Heart right ventricle (tissue), 16 donors: Measurements from ENCODE around the gene SPATA16. TPM values are rescaled to one million over a fixed set of nuclear protein-coding genes. Genes with fewer than 3 reads are reported as not detected.

Experiments used
- ATAC-seq, 8 donors: fragments of 200-7000 bp; cut with Tn5 transposase; one replicate each; pipeline ENCODE4 v1.9.1; 2020; ENCODE audit warnings: mild to moderate bottlenecking in 8 of 8, moderate library complexity in 8 of 8, moderate number of reproducible peaks in 1 of 8
- DNase-seq, 2 donors: peaks; one replicate each; pipeline ENCODE4 v3.0.0-alpha.2; 2020
- H3K27ac ChIP-seq, 10 donors: fragments of 200-600 bp; sonication (generic) in 2 of 10; one replicate each; pipeline versions ENCODE4 v1.5.0 to v1.8.0; 2020 to 2022; ENCODE audit warnings: mild to moderate bottlenecking in 3 of 10
- H3K27me3 ChIP-seq, 7 donors: fragments of 200-600 bp; one replicate each; pipeline ENCODE4 v1.8.0; 2021 to 2022; ENCODE audit warnings: mild to moderate bottlenecking in 2 of 7
- H3K36me3 ChIP-seq, 9 donors: fragments of 200-600 bp; sonication (generic) in 1 of 9; one replicate each; pipeline versions ENCODE4 v1.5.0 to v1.8.0; 2020 to 2022; ENCODE audit warnings: mild to moderate bottlenecking in 2 of 9
- H3K4me1 ChIP-seq, 9 donors: fragments of 200-600 bp; sonication (generic) in 1 of 9; one replicate each; pipeline versions ENCODE4 v1.5.0 to v1.8.0; 2020 to 2022; ENCODE audit warnings: mild to moderate bottlenecking in 4 of 9
- H3K4me3 ChIP-seq, 10 donors: fragments of 200-600 bp; sonication (generic) in 2 of 10; one replicate each; pipeline versions ENCODE4 v1.5.0 to v1.8.0; 2020 to 2022; ENCODE audit warnings: mild to moderate bottlenecking in 7 of 10, moderate library complexity in 2 of 10
- H3K9me3 ChIP-seq, 11 donors: fragments of 200-600 bp in 10 of 11; sonication (generic) in 2 of 11; one replicate each; pipeline versions ENCODE4 v1.5.0 to v1.8.0; 2013 to 2022; ENCODE audit warnings: mild to moderate bottlenecking in 2 of 11, control low read depth in 1 of 11, moderate library complexity in 1 of 11
- WGBS, 2 donors: extraction: QIAGEN DNeasy Blood & Tissue Kit; methylation state at CpG; one replicate each; pipeline ENCODE4 v1.1.7; 2013; ENCODE audit warnings: inconsistent platforms in 1 of 2; 5-methylcytosine and 5-hydroxymethylcytosine counted together
- intact Hi-C, 10 donors: fragments of 100-400 bp; cut with DNase I; formaldehyde crosslinking; loops; one replicate each; pipeline versions ENCODE4 v1.11.1 to v1.14.2; 2022
- polyA plus RNA-seq, 2 donors: library from polyadenylated mRNA; stranded (reverse); fragments of 200-250 nt; gene quantifications; one replicate each; pipeline ENCODE4 v1.2.3, GENCODE V29; 2013
- total RNA-seq, 10 donors: library from RNA; stranded (reverse); fragmentation: NEBNext Ultra II Directional in 3 of 10; extraction: Animal tissue kit (Norgen Biotek cat#: 25700) in 3 of 10; gene quantifications; one replicate each; pipeline versions ENCODE4 v1.2.1 to v1.2.4, GENCODE V29; 2021 to 2023
- TF ChIP-seq, protein P1 (sequence below), 9 donors: fragments of 200-600 bp; sonication (generic) in 2 of 9; IDR thresholded peaks; one replicate each; pipeline versions ENCODE4 v1.5.0 to v1.8.0; 2021 to 2022; ENCODE audit warnings: antibody characterized with exemption in 9 of 9, mild to moderate bottlenecking in 5 of 9, moderate library complexity in 1 of 9
- donor health status: Arrhythmogenic right ventricular cardiomyopathy.
- donor health status: ischemic (EF 13 %, LVEDD 7.1; RV severe dilation, severe dysfunction).
- donor health status: healthy with polysubstance abuse.
- donor health status: DM: no; HTN: yes; CAD: no.
- donor health status: DM: no; HTN: no; CAD: no.
- donor health status: ischemic (EF 25% LVEDD 6.9; RV normal size, moderate dysfunction).
- donor health status: ischemic (EF 25% LVEDD 5.7; RV mildly dilated, moderate dysfunction).
- donor health status: healthy.
- donor health status: DM: yes; HTN: yes; CAD: no.
- donor health status: Ischemic cardiomyopathy.
- donor health status: ischemic (EF 35%, LVEDD 5.7; RV mildly dilated, moderate dysfunction).
- donor health status: nonischemic (EF 11% LVEDD 7.7; RV severe dilation, severe dysfunction).
- donor health status: DM: yes; HTN: yes; CAD: no.
- donor health status: PGD.
- donor health status: ischemic (EF 29% LVEDD 5.4; RV normal size, mild dysfunction).
- donor health status: nonischemic (EF 23%, LVEDD 6.1; RV moderate dilation, normal function).

Gene SPATA16
- total and polyA plus RNA-seq, 12 donors: not detected

DNA sequence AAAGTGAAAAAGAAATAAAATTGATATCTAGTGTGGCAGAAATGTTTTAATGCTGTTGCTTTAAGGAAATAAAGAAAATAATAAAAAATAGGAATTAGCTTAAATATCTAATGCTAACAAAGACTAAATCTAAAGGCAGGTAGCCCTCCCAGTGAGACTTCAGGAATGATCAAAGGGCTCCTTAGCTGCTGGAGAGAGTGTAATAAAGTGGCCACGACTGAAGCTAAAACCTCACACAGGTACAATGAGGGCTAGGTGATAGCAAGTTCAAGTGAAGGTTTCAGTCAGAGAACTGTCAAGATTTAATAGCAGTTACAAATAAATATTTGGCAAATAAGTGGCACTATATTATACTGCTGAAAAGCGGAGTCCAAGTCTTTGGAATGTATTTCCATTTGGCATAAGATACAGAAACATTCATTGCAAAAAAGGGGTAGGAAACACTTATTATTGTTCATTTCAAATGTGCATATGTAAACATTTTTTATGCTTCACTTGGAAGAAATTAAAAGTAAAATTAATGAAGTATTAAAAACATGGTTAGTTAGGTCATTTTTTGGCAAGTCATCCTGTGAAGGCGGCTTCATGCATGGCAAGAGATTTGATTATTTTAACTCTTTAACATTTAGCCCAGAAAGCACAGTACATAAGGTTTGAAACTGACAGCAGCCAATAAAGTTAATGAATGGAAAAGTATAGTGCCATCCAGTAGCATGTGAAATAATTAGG, 222.3 kb downstream of the SPATA16 start:
- WGBS, 2 donors: 69 to 75% methylated on average over 3 of the region's 3 CpGs
- Histone ChIP-seq H3K27me3 (peaks cover 0 to 2% (median 0%) of the 10 kb centered on the region in 7 donors), H3K4me1 (peaks cover 0 to 24% (median 4%) of the 10 kb centered on the region in 9 donors), H3K36me3 (no peaks in the 10 kb centered on the region), H3K4me3 (no peak overlapping the region), H3K9me3 (no peaks in the 10 kb centered on the region), H3K27ac (peak overlapping the region in 1 of 10 donors; percentile 33)
- TF ChIP-seq, protein P1, sequence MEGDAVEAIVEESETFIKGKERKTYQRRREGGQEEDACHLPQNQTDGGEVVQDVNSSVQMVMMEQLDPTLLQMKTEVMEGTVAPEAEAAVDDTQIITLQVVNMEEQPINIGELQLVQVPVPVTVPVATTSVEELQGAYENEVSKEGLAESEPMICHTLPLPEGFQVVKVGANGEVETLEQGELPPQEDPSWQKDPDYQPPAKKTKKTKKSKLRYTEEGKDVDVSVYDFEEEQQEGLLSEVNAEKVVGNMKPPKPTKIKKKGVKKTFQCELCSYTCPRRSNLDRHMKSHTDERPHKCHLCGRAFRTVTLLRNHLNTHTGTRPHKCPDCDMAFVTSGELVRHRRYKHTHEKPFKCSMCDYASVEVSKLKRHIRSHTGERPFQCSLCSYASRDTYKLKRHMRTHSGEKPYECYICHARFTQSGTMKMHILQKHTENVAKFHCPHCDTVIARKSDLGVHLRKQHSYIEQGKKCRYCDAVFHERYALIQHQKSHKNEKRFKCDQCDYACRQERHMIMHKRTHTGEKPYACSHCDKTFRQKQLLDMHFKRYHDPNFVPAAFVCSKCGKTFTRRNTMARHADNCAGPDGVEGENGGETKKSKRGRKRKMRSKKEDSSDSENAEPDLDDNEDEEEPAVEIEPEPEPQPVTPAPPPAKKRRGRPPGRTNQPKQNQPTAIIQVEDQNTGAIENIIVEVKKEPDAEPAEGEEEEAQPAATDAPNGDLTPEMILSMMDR (IDR thresholded peaks at IDR 0.05): no peak
- ATAC-seq: no peak
- no peak for DNase-seq
- intact Hi-C loops: no loop called here

DNA sequence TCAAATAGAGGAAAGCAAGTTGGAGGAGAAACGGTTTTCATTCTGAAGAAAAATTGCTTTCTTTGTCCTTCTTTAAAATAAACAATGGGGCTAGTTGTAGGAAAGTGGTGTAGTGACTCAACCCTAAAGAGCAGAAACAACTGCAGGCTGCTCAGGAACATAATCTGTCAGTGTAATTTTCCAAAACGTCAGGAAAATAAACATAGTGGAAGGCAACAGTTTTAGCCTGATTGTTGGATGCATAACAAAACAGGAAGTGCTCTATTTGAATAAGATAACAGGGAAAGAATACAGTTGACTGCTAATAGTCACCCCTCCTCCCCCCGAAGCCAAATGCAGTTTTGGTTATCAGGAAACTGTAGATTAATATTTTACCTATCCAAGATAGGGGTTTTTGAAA, 222.9 kb downstream of the SPATA16 start:
- WGBS, 2 donors: 32 to 44% methylated on average over 3 of the region's 3 CpGs
- Histone ChIP-seq H3K27me3 (peaks cover 0 to 2% (median 0%) of the 10 kb centered on the region in 7 donors), H3K27ac (peak overlapping the region in 1 of 10 donors; percentile 33), H3K9me3 (no peaks in the 10 kb centered on the region), H3K36me3 (no peaks in the 10 kb centered on the region), H3K4me3 (no peak overlapping the region), H3K4me1 (peaks cover 0 to 24% (median 4%) of the 10 kb centered on the region in 9 donors)
- intact Hi-C loops: no loop called here
- TF ChIP-seq, protein P1 (IDR thresholded peaks at IDR 0.05): no peak
- no peak for DNase-seq
- ATAC-seq: peak in 5 of 8 donors; percentile 33 to 78 (median 53)

DNA sequence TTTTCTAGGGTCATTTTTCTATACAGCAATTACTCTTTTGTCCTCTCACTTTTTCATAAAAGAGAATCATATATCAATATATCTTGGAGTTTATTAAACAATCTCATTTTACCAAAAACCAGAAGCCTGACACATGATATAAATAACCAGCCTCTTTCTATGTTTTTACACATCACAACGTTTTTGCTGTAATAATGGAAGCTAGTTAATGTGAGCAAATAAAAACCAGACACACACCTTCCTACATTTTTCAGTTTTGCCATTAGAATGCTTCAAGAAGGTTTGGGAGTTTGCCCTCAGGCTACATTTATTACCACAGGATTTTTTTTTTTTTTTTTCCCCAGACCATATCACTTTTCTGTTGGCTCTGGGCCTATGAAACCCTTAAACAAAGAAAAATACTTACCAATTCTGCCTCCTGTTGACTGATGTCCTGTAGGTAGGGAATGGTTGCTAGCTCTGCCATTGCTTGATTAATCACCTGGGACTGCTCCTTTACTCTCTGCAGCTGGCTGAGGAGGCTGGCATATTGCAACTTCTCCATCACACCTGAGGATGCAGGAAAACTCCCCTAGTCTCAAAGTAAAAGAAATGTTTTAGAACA, 225.0 kb downstream of the SPATA16 start:
- Histone ChIP-seq H3K27ac (no peak overlapping the region), H3K4me1 (peaks cover 0 to 24% (median 4%) of the 10 kb centered on the region in 9 donors), H3K36me3 (no peaks in the 10 kb centered on the region), H3K4me3 (no peak overlapping the region), H3K9me3 (no peaks in the 10 kb centered on the region), H3K27me3 (peaks cover 0 to 2% (median 0%) of the 10 kb centered on the region in 7 donors)
- ATAC-seq (no peak), DNase-seq (no peak)
- TF ChIP-seq, protein P1 (IDR thresholded peaks at IDR 0.05): no peak
- WGBS, 2 donors: 77 to 93% methylated on average over 1 of the region's 1 CpG
- intact Hi-C loops: no loop called here

DNA sequence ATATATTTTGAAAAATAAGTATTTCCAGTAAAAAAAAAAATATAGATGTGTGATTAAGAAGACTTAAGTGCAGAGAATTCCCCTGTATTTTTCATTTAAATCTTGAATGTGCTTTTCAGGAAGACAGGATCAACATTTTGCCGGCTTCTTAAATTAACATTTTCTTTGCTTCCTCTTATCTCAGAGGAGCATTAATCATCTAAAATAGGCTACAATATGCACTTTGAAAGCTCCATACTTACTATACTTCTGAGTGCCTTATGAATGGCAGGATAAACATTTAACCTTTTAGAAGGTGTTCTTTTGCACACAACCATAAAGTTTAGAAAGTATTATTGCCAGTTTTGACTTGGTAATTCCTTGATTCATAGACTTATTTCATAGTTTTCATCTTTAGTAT, 226.2 kb downstream of the SPATA16 start:
- Histone ChIP-seq H3K36me3 (no peaks in the 10 kb centered on the region), H3K4me3 (no peak overlapping the region), H3K4me1 (peaks cover 0 to 24% (median 4%) of the 10 kb centered on the region in 9 donors), H3K27ac (no peak overlapping the region), H3K27me3 (peaks cover 0 to 2% (median 0%) of the 10 kb centered on the region in 7 donors), H3K9me3 (no peaks in the 10 kb centered on the region)
- TF ChIP-seq, protein P1 (IDR thresholded peaks at IDR 0.05): no peak
- intact Hi-C loops: no loop called here
- no peak for ATAC-seq
- 39 to 62% methylated on average over 1 of the region's 1 CpG for WGBS, 2 donors
- no peak for DNase-seq
